ENCODE results near the gene COG3.

Gene COG3

DNA sequence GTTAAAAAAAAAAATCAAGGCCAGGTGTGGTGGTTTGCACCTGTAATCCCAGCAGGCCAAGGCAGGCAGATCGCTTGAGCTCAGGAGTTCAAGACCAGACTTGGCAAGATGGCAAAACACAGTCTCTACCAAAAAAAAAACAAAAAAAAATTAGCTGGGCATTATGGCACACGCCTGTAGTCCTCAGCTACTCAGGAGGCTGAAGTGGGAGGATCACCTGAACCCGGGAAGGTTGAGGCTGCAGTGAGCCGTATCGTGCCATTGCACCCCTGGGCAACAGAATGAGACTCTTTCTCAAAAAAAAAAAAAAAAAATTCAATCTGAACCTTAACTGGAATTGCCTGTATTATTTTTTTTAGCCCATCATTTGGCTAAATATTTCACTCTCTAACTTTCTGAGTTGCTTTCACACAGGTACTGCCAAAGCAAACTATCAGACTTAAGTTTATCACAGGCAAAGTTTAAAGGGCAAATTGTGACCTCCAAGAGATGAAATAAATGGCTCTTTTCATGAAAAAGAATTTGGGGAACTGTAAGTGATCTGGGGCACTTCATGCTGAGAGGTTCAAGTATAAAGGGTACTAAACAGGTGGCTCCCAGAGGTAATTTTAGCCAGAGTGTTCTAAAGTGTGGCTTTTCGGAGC is 31.9 kb upstream of the COG3 start:
- H3K79me2 ChIP-seq (ENCODE audit: insufficient read depth, low read depth), result no peaks in the 10 kb centered on the region
- no peak overlapping the region for H3K27ac ChIP-seq
- TF ChIP-seq, protein P1, sequence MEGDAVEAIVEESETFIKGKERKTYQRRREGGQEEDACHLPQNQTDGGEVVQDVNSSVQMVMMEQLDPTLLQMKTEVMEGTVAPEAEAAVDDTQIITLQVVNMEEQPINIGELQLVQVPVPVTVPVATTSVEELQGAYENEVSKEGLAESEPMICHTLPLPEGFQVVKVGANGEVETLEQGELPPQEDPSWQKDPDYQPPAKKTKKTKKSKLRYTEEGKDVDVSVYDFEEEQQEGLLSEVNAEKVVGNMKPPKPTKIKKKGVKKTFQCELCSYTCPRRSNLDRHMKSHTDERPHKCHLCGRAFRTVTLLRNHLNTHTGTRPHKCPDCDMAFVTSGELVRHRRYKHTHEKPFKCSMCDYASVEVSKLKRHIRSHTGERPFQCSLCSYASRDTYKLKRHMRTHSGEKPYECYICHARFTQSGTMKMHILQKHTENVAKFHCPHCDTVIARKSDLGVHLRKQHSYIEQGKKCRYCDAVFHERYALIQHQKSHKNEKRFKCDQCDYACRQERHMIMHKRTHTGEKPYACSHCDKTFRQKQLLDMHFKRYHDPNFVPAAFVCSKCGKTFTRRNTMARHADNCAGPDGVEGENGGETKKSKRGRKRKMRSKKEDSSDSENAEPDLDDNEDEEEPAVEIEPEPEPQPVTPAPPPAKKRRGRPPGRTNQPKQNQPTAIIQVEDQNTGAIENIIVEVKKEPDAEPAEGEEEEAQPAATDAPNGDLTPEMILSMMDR (conservative IDR thresholded peaks at IDR 0.05; ENCODE audit: low read depth, low read length), result no peak
- H4K20me1 ChIP-seq (ENCODE audit: insufficient read depth), result no peaks in the 10 kb centered on the region
- H3K27me3 ChIP-seq (ENCODE audit: insufficient read depth, low read depth), result no peaks in the 10 kb centered on the region
- no peak overlapping the region for H3K4me3 ChIP-seq (IDR thresholded peaks at IDR 0.05; ENCODE audit: insufficient read depth, low read depth, low read length)
- H3K4me1 ChIP-seq (ENCODE audit: low read depth, poor library complexity, severe bottlenecking), result no peaks in the 10 kb centered on the region
- no peak overlapping the region for H3K9ac ChIP-seq
- H3K4me2 ChIP-seq, result no peak overlapping the region
- H2AFZ ChIP-seq (ENCODE audit: low read depth), result no peak overlapping the region
- no peaks in the 10 kb centered on the region for H3K36me3 ChIP-seq (ENCODE audit: insufficient read depth)

- no peak overlapping the region for H3K9ac ChIP-seq
- no peak overlapping the region for H2AFZ ChIP-seq (ENCODE audit: low read depth)
- no peaks in the 10 kb centered on the region for H3K36me3 ChIP-seq (ENCODE audit: insufficient read depth)
- H3K4me3 ChIP-seq (IDR thresholded peaks at IDR 0.05; ENCODE audit: insufficient read depth, low read depth, low read length), result no peak overlapping the region
- H3K4me1 ChIP-seq (ENCODE audit: low read depth, poor library complexity, severe bottlenecking), result no peaks in the 10 kb centered on the region
- TF ChIP-seq, protein P1 (conservative IDR thresholded peaks at IDR 0.05; ENCODE audit: low read depth, low read length), result no peak
- H3K4me2 ChIP-seq, result no peak overlapping the region
- no peaks in the 10 kb centered on the region for H4K20me1 ChIP-seq (ENCODE audit: insufficient read depth)
- no peak overlapping the region for H3K27ac ChIP-seq
- H3K79me2 ChIP-seq (ENCODE audit: insufficient read depth, low read depth), result no peaks in the 10 kb centered on the region
- no peaks in the 10 kb centered on the region for H3K27me3 ChIP-seq (ENCODE audit: insufficient read depth, low read depth)
Observed at GRCh38 chr13:45433381-45433790, 31.4 kb upstream of the COG3 start.

DNA sequence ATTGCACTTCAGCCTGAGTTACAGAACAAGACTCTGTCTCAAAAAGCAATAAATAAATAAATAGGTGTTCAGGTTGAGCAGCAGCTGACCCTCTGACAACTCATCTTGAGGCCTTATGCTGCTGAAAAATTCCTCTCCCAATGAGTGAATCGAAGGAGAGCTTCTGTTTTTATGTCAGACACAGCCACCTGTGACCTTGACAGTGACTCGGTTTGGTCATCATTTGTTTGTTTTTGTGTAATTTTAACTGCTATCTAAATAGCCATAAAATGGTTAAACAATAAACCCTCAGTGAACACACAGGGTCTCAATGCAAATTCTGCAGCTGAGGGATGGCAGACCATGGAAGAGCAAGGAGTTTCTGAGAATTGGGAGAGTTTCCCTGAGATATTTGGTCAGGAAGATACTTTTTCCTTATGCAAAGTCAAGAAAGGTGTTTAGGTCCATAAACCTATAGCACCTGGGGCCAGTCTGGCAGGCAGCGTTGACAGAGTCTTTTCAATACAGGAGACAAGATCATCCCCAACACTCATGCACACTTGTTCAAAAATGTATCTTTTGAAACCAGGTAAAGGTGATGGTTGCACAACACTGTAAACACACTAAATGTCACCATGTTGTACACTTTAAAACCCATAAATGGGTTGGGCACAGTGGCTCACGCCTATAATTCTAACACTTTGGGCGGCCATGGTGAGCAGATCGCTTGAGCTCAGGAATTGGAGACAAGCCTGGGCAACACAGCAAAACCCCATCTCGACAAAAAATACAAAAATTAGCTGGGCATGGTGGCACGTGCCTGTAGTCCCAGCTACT is 30.0 kb upstream of the COG3 start:
- no peak overlapping the region for H3K9ac ChIP-seq
- H4K20me1 ChIP-seq (ENCODE audit: insufficient read depth), result no peaks in the 10 kb centered on the region
- no peak overlapping the region for H3K27ac ChIP-seq
- H3K27me3 ChIP-seq (ENCODE audit: insufficient read depth, low read depth), result no peaks in the 10 kb centered on the region
- no peaks in the 10 kb centered on the region for H3K4me1 ChIP-seq (ENCODE audit: low read depth, poor library complexity, severe bottlenecking)
- H2AFZ ChIP-seq (ENCODE audit: low read depth), result no peak overlapping the region
- H3K79me2 ChIP-seq (ENCODE audit: insufficient read depth, low read depth), result no peaks in the 10 kb centered on the region
- TF ChIP-seq, protein P1 (conservative IDR thresholded peaks at IDR 0.05; ENCODE audit: low read depth, low read length), result no peak
- no peaks in the 10 kb centered on the region for H3K36me3 ChIP-seq (ENCODE audit: insufficient read depth)
- H3K4me3 ChIP-seq (IDR thresholded peaks at IDR 0.05; ENCODE audit: insufficient read depth, low read depth, low read length), result no peak overlapping the region
- H3K4me2 ChIP-seq, result no peak overlapping the region

DNA sequence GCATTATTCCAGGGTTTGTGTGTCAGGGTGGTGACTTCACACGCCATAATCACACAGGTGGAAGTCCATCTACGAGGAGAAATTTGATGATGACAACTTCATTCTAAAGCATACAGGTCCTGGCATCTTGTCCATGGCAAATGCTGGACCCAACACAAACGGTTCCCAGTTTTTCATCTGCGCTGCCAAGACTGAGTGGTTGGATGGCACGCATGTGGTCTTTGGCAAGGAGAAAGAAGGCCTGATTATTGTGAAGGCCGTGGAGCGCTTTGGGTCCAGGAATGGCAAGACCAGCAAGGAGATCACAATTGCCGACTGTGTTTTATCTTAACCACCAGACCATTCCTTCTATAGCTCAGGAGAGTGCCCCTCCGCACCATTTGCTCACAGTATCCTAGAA is 28.4 kb upstream of the COG3 start:
- no peak overlapping the region for H3K4me3 ChIP-seq (IDR thresholded peaks at IDR 0.05; ENCODE audit: insufficient read depth, low read depth, low read length)
- TF ChIP-seq, protein P1 (conservative IDR thresholded peaks at IDR 0.05; ENCODE audit: low read depth, low read length), result no peak
- H3K27me3 ChIP-seq (ENCODE audit: insufficient read depth, low read depth), result no peaks in the 10 kb centered on the region
- H3K79me2 ChIP-seq (ENCODE audit: insufficient read depth, low read depth), result no peaks in the 10 kb centered on the region
- H3K27ac ChIP-seq, result no peak overlapping the region
- no peak overlapping the region for H2AFZ ChIP-seq (ENCODE audit: low read depth)
- H3K9ac ChIP-seq, result no peak overlapping the region
- H4K20me1 ChIP-seq (ENCODE audit: insufficient read depth), result no peaks in the 10 kb centered on the region
- no peaks in the 10 kb centered on the region for H3K36me3 ChIP-seq (ENCODE audit: insufficient read depth)
- H3K4me1 ChIP-seq (ENCODE audit: low read depth, poor library complexity, severe bottlenecking), result peaks cover 11% of the 10 kb centered on the region
- H3K4me2 ChIP-seq, result no peak overlapping the region
